22Rv1 (cell line): Measurements from ENCODE around the gene EYS.

ENCODE experiments used
- H3K27ac ChIP-seq: fragments of 450-650 bp; 2 replicates; pipeline ENCODE4 v1.5.1; 2017
- ZFX ChIP-seq: fragments of 450-650 bp; IDR thresholded peaks from 2 replicates; pipeline ENCODE4 v1.6.1; 2017; ENCODE audit warnings: antibody characterized with exemption, borderline replicate concordance
- TF ChIP-seq, protein P1 (sequence below): fragments of 450-650 bp; IDR thresholded peaks from 2 replicates; pipeline ENCODE4 v1.5.1; 2017; ENCODE audit warnings: mild to moderate bottlenecking

EYS gene

DNA sequence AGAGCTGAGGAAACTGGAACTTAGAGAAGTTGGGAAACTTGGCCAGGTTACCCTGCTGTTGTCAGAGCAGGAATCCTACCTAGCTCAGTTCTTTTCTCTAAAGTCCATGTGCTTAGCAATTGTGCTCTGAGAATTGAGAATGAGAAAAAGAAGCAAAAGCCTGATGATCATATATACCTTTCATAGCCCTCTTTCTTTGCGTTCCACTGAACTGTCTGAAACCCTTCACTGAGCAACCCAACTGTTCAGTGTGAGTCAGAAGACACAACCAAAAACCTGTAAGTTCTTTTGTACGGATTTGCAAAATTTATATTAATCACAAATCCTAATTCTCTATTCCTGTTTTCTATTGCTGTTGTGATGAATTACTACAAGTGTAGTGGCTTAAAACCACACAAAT is 1990.9 kb downstream of the EYS start:
- no peak overlapping the region for H3K27ac ChIP-seq
- TF ChIP-seq ZFX, result no peak
- TF ChIP-seq, protein P1, sequence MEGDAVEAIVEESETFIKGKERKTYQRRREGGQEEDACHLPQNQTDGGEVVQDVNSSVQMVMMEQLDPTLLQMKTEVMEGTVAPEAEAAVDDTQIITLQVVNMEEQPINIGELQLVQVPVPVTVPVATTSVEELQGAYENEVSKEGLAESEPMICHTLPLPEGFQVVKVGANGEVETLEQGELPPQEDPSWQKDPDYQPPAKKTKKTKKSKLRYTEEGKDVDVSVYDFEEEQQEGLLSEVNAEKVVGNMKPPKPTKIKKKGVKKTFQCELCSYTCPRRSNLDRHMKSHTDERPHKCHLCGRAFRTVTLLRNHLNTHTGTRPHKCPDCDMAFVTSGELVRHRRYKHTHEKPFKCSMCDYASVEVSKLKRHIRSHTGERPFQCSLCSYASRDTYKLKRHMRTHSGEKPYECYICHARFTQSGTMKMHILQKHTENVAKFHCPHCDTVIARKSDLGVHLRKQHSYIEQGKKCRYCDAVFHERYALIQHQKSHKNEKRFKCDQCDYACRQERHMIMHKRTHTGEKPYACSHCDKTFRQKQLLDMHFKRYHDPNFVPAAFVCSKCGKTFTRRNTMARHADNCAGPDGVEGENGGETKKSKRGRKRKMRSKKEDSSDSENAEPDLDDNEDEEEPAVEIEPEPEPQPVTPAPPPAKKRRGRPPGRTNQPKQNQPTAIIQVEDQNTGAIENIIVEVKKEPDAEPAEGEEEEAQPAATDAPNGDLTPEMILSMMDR, result no peak

DNA sequence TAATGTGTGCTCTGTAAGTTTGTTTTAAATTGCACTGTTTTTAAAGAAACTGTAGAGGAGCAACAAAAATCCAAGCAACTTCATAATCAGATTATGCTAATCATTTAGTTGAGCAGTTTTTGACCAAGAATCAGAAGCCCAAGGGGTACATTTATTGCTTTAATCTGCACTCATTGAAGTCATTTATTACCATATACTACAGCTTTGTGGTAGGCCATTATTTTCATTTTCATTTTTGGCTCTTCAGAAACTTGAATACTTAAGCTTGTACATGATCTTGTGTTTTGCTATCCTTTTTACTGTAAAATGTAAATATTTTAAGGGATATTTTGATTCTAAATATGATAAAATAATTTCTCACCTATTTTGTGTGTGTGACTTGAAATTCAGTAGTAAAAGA is 1992.9 kb downstream of the EYS start:
- no peak for TF ChIP-seq ZFX
- TF ChIP-seq, protein P1, result no peak
- no peak overlapping the region for H3K27ac ChIP-seq

DNA sequence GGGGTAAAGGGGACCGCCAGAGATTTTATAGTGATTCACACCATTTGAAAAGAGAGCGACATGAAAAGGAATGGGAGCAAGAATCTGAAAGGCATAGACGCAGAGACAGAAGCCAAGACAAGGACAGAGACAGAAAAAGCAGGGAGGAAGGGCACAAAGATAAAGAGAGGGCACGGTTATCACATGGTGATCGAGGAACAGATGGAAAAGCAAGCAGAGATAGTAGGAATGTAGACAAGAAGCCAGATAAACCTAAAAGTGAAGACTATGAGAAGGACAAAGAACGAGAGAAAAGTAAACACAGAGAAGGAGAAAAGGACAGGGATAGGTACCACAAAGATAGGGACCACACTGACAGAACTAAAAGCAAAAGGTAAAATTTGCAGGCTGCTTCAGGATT is 1993.7 kb downstream of the EYS start:
- no peak for TF ChIP-seq ZFX
- TF ChIP-seq, protein P1, result no peak
- H3K27ac ChIP-seq, result no peak overlapping the region

DNA sequence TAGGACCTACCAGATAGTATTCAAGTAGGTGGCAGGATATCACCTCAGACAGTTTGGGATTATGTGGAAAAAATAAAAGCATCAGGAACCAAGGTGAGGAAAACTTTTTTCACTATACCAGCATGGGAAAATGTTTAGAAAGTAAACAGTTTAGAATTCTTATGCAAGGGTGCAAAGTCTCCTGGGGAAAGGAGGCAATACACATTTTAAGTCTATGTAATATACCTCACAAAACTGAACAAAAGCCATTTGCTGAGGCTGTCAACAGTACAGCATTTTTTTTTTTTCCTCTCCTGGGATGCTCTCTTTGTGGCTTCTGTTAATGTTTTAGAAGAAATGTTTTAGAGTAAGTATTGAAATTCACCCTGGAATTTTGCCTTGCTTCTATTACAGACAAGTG is 1997.9 kb downstream of the EYS start:
- H3K27ac ChIP-seq, result no peak overlapping the region
- TF ChIP-seq, protein P1, result no peak
- TF ChIP-seq ZFX, result no peak

DNA sequence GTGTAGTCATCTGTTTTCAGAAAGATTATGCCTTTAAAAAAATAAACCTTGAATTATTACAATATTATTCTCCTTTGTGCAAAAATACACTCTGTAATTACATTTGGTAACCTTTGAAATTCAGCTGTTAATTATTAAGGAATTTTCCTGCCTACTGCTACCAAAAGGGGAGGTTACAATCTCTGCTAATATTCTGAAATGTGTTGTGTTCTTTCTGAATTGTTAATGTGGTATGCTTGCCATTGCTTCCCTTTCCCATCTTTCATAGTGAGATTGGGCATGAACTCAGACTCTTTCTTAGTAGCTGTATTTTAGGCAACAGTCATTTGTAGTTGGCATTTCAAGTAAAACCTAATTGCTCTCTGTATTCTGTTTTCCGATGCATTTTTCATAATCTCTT is 1998.4 kb downstream of the EYS start:
- no peak overlapping the region for H3K27ac ChIP-seq
- no peak for TF ChIP-seq ZFX
- TF ChIP-seq, protein P1, result no peak

DNA sequence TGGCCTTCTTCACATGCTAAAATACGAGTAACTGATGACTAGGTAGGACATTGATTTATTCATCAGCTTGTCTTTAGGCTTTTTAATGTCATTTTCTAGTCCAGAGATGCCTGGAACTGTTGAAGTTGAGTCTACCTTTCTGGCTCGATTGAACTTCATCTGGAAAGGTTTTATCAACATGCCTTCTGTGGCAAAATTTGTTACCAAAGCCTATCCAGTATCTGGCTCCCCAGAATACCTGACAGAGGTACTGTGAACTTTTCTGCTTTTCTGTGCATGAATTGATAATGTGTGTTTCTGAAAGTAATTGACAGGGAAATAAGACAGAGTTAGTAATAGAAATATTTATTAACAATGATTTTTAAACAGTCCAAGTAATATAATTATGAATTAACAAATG is 2000.4 kb downstream of the EYS start:
- TF ChIP-seq ZFX, result no peak
- TF ChIP-seq, protein P1, result no peak
- H3K27ac ChIP-seq, result no peak overlapping the region

DNA sequence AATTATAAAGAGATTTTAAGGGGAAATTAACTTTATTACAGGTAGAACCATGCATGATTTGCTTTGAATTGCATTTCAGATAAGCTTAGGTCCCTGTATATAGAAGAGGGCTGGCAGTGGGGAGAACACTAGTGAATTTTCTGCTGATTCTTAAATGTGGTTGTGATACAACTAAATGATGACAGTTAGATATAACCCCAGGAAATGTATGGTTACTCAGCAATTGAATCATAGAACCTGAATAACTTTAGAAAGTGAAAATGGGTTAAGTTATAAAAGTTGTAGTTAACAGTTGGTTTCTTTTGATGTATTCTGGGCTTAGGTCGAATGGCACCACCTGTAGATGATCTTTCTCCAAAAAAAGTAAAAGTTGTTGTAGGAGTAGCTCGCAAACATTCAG is 2001.3 kb downstream of the EYS start:
- H3K27ac ChIP-seq, result no peak overlapping the region
- TF ChIP-seq, protein P1, result no peak
- TF ChIP-seq ZFX, result no peak
